Panc1 (cell line): ENCODE data around the gene GGCX. TPM values are rescaled to one million over a fixed set of nuclear protein-coding genes. Genes with fewer than 3 reads are reported as not detected.
"Not testable (repeated sequence)": the region's sequence is repeated elsewhere in the genome, so short reads cannot be mapped to it uniquely, and the experiment has no call there.

Source experiments
- ATAC-seq: fragments of 200-7000 bp; cut with Tn5 transposase; 2 replicates; pipeline ENCODE4 v1.9.1; 2020; ENCODE audit warnings: mild to moderate bottlenecking, moderate library complexity
- BruUV-seq: library from RNA; stranded (reverse); fragments of 400-500 nt; replicated peaks from 2 replicates; lab custom pipeline; 2021; lab: Mats Ljungman, UMichigan
- CTCF ChIA-PET: fragments of 300-600 bp; sonication (Branson Sonifier 250); formaldehyde crosslinking; loops from one replicate; lab custom pipeline; 2022; ENCODE audit warnings: antibody characterized with exemption; lab: Charles Lee
- POLR2A ChIA-PET: fragments of 300-600 bp; sonication (Branson Sonifier 250); formaldehyde crosslinking; loops from one replicate; lab custom pipeline; 2022; ENCODE audit warnings: antibody characterized with exemption; lab: Charles Lee
- DNase-seq: peaks from one replicate; pipeline ENCODE4 v3.0.0-alpha.2; 2010; ENCODE audit warnings: low read depth, low spot score
- H3K27ac ChIP-seq: 2 replicates; pipeline ENCODE4 v1.5.1; 2011; ENCODE audit warnings: mild to moderate bottlenecking, low read length, inconsistent platforms
- H3K27me3 ChIP-seq: fragments of 200-500 bp; sonication (Bioruptor generic); 2 replicates; pipeline ENCODE4 v1.6.0; 2014; ENCODE audit warnings: low read length, inconsistent platforms; ENCODE audit not compliant: control insufficient read depth, insufficient read depth
- H3K36me3 ChIP-seq: fragments of 200-500 bp; sonication (Bioruptor generic); 2 replicates; pipeline ENCODE4 v1.5.1; 2014; ENCODE audit warnings: inconsistent platforms, mild to moderate bottlenecking, low read length, moderate library complexity; ENCODE audit not compliant: control insufficient read depth, insufficient read depth
- H3K4me1 ChIP-seq: 2 replicates; pipeline ENCODE4 v1.5.1; 2011; ENCODE audit warnings: inconsistent platforms, mild to moderate bottlenecking, low read length, moderate library complexity; ENCODE audit not compliant: control insufficient read depth, insufficient read depth
- H3K4me3 ChIP-seq, 2 experiments: 2 replicates each; pipeline ENCODE4 v1.5.1; 2011 to 2012; ENCODE audit warnings: low read depth in 2 of 2, low read length in 2 of 2, mild to moderate bottlenecking in 2 of 2, inconsistent platforms in 1 of 2, moderate library complexity in 1 of 2
- H3K9me3 ChIP-seq: fragments of 200-500 bp; sonication (Bioruptor generic); 2 replicates; pipeline ENCODE4 v1.5.1; 2014; ENCODE audit warnings: low read depth, mild to moderate bottlenecking, inconsistent platforms, low read length, moderate library complexity; ENCODE audit not compliant: control insufficient read depth, insufficient read depth
- POLR2AphosphoS5 ChIP-seq: IDR thresholded peaks from 2 replicates; pipeline ENCODE4 v1.6.1; 2012; ENCODE audit warnings: mild to moderate bottlenecking, low read depth, low read length, moderate library complexity
- SIN3A ChIP-seq: IDR thresholded peaks from 2 replicates; pipeline ENCODE4 v1.6.1; 2012; ENCODE audit warnings: low read depth, mild to moderate bottlenecking, low read length, moderate library complexity, borderline replicate concordance; ENCODE audit not compliant: insufficient read depth
- TCF7L2 ChIP-seq: IDR thresholded peaks from 2 replicates; pipeline ENCODE4 v1.6.1; 2011; ENCODE audit warnings: mild to moderate bottlenecking, low read depth, low read length, inconsistent platforms
- in situ Hi-C: cut with HindIII; loops from 2 replicates; pipeline ENCODE4 v1.10.0; 2016; ENCODE audit warnings: low sequenced_read_pairs, low pct_unique_long_range_greater_than_20kb
- intact Hi-C: fragments of 100-400 bp; cut with micrococcal nuclease; formaldehyde crosslinking; loops from one replicate; pipeline ENCODE4 v1.10.0; 2022; ENCODE audit not compliant: unreplicated experiment
- total RNA-seq: library from RNA; stranded (reverse); gene quantifications from one replicate; pipeline ENCODE4 v1.2.1, GENCODE V29; 2021; ENCODE audit not compliant: unreplicated experiment
- TF ChIP-seq, protein P1 (sequence below), 2 experiments: IDR thresholded peaks; 2 replicates each; pipeline ENCODE4 v1.6.1; 2011 to 2012; ENCODE audit warnings: low read depth in 2 of 2, control low read depth in 1 of 2, low read length in 1 of 2, mild to moderate bottlenecking in 1 of 2, moderate library complexity in 1 of 2; ENCODE audit not compliant: insufficient read depth in 1 of 2
- TF ChIP-seq, protein P2 (sequence below): fragments of 450-650 bp; IDR thresholded peaks from 2 replicates; pipeline ENCODE4 v1.5.1; 2017; ENCODE audit warnings: mild to moderate bottlenecking

GGCX gene
- total RNA-seq, 1 experiment from 2014 or later: 64.1 TPM

DNA sequence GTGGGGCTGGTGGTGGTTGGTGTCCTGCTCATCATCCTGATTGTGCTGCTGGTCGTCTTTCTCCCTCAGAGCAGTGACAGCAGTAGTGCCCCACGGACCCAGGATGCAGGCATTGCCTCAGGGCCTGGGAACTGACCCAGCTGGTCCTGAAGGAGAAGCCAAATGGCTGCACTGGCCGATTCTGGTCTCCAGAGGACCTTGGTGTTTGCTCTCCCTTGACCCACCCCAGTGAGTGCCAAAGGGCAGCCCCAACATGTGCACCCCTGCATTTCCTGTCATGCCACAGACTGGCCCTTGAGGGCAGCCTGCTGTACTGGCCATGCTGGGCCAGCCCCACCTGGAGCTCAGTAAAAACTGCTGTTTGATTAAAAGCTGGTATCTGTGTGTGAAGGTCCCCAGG, 31.7 kb upstream of the GGCX start:
- ATAC-seq: no peak
- POLR2A ChIA-PET: interaction anchor here (0.6 to 0.7 kb wide), 2 partner anchors 11 to 12 kb away, joined by 3 to 4 read pairs; no protein-coding TSS in a partner anchor

DNA sequence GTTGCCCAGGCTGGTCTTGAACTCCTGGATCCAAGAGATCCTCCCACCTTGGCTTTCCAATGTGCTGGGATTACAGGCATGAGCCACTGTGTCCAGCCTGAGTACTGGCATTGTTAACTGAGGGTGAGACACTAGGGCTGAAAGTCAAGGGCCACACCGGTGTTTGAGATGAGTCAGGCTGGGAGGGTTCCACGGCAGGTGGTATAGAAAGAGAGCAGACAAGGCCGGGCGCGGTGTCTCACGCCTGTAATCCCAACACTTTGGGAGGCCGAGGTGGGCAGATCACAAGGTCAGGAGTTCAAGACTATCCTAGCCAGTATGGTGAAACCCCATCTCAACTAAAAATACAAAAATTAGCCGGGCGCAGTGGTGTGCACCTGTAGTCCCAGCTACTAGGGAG, 31.0 kb upstream of the GGCX start:
- DNase-seq, H3K36me3 ChIP-seq, in situ Hi-C loops, intact Hi-C loops, BruUV-seq, H3K4me3 ChIP-seq, ATAC-seq, CTCF ChIA-PET, H3K9me3 ChIP-seq, H3K27ac ChIP-seq, H3K27me3 ChIP-seq: not testable (repeated sequence)
- POLR2A ChIA-PET: interaction anchor here (0.6 kb wide), 1 partner anchor 11 kb away, joined by 4 read pairs; no protein-coding TSS in a partner anchor
- H3K4me1 ChIP-seq: peaks cover 14% of the 10 kb centered on the region

More for the DNA sequence above, 31.7 kb upstream of the GGCX start:
- no TSS peak for BruUV-seq
- no peak for DNase-seq
- intact Hi-C loops: no loop called here
- in situ Hi-C loops: no loop called here
- Histone ChIP-seq H3K36me3 (peaks cover 2% of the 10 kb centered on the region; the same call in 1 of the 2 replicates), H3K9me3 (no peaks in the 10 kb centered on the region), H3K4me1 (peaks cover 15% of the 10 kb centered on the region), H3K27me3 (no peaks in the 10 kb centered on the region), H3K27ac (no peak overlapping the region), H3K4me3 (no peak overlapping the region)
- CTCF ChIA-PET: no interaction called here
- no peak for TF ChIP-seq TCF7L2
- TF ChIP-seq, protein P1, sequence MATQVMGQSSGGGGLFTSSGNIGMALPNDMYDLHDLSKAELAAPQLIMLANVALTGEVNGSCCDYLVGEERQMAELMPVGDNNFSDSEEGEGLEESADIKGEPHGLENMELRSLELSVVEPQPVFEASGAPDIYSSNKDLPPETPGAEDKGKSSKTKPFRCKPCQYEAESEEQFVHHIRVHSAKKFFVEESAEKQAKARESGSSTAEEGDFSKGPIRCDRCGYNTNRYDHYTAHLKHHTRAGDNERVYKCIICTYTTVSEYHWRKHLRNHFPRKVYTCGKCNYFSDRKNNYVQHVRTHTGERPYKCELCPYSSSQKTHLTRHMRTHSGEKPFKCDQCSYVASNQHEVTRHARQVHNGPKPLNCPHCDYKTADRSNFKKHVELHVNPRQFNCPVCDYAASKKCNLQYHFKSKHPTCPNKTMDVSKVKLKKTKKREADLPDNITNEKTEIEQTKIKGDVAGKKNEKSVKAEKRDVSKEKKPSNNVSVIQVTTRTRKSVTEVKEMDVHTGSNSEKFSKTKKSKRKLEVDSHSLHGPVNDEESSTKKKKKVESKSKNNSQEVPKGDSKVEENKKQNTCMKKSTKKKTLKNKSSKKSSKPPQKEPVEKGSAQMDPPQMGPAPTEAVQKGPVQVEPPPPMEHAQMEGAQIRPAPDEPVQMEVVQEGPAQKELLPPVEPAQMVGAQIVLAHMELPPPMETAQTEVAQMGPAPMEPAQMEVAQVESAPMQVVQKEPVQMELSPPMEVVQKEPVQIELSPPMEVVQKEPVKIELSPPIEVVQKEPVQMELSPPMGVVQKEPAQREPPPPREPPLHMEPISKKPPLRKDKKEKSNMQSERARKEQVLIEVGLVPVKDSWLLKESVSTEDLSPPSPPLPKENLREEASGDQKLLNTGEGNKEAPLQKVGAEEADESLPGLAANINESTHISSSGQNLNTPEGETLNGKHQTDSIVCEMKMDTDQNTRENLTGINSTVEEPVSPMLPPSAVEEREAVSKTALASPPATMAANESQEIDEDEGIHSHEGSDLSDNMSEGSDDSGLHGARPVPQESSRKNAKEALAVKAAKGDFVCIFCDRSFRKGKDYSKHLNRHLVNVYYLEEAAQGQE (IDR thresholded peaks at IDR 0.05; ENCODE audit: insufficient read depth in 1 of 2, low read depth in 2 of 2, low read length in 1 of 2): no peak
- TF ChIP-seq, protein P2, sequence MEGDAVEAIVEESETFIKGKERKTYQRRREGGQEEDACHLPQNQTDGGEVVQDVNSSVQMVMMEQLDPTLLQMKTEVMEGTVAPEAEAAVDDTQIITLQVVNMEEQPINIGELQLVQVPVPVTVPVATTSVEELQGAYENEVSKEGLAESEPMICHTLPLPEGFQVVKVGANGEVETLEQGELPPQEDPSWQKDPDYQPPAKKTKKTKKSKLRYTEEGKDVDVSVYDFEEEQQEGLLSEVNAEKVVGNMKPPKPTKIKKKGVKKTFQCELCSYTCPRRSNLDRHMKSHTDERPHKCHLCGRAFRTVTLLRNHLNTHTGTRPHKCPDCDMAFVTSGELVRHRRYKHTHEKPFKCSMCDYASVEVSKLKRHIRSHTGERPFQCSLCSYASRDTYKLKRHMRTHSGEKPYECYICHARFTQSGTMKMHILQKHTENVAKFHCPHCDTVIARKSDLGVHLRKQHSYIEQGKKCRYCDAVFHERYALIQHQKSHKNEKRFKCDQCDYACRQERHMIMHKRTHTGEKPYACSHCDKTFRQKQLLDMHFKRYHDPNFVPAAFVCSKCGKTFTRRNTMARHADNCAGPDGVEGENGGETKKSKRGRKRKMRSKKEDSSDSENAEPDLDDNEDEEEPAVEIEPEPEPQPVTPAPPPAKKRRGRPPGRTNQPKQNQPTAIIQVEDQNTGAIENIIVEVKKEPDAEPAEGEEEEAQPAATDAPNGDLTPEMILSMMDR: no peak
- no peak for TF ChIP-seq POLR2AphosphoS5
- TF ChIP-seq SIN3A: no peak

DNA sequence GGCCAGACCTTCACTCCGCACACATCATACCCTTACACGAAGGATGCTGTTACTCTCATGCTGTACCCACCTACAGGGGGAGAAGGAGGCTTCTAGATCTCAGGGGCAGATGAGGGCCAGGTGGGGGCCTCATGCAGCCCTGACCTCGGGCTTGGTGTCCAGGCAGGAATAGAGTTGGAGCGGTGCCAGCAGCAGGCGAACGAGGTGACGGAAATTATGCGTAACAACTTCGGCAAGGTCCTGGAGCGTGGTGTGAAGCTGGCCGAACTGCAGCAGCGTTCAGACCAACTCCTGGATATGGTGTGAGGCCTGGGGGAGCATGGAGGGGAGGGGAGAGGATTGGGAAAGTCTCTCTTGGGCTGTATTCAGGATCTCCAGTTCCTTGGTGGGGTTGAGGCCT, 30.3 kb upstream of the GGCX start:
- POLR2A ChIA-PET: no interaction called here
- in situ Hi-C loops (no loop called here), intact Hi-C loops (no loop called here)
- no TSS peak for BruUV-seq
- Histone ChIP-seq H3K9me3 (no peaks in the 10 kb centered on the region), H3K4me3 (no peak overlapping the region), H3K27me3 (no peaks in the 10 kb centered on the region), H3K4me1 (peaks cover 10% of the 10 kb centered on the region), H3K36me3 (peaks cover 2% of the 10 kb centered on the region; the same call in 1 of the 2 replicates), H3K27ac (no peak overlapping the region)
- CTCF ChIA-PET: no interaction called here
- TF ChIP-seq SIN3A: no peak
- no peak for TF ChIP-seq TCF7L2
- TF ChIP-seq, protein P2: no peak
- no peak for TF ChIP-seq POLR2AphosphoS5
- TF ChIP-seq, protein P1 (IDR thresholded peaks at IDR 0.05; ENCODE audit: insufficient read depth in 1 of 2, low read depth in 2 of 2, low read length in 1 of 2): no peak
- DNase-seq (no peak), ATAC-seq (no peak)
